22Rv1 (cell line): ENCODE data around the gene TBCB.

ENCODE experiments used
- H3K27ac ChIP-seq: fragments of 450-650 bp; 2 replicates; pipeline ENCODE4 v1.5.1; 2017
- CTCF ChIP-seq: fragments of 450-650 bp; IDR thresholded peaks from 2 replicates; pipeline ENCODE4 v1.5.1; 2017; ENCODE audit warnings: mild to moderate bottlenecking
- ZFX ChIP-seq: fragments of 450-650 bp; IDR thresholded peaks from 2 replicates; pipeline ENCODE4 v1.6.1; 2017; ENCODE audit warnings: antibody characterized with exemption, borderline replicate concordance

Gene TBCB

GRCh38 chr19:36081894-36082293 is 33.4 kb upstream of the TBCB start:
- H3K27ac ChIP-seq: no peak overlapping the region
- no peak for TF ChIP-seq ZFX
- no peak for TF ChIP-seq CTCF

DNA sequence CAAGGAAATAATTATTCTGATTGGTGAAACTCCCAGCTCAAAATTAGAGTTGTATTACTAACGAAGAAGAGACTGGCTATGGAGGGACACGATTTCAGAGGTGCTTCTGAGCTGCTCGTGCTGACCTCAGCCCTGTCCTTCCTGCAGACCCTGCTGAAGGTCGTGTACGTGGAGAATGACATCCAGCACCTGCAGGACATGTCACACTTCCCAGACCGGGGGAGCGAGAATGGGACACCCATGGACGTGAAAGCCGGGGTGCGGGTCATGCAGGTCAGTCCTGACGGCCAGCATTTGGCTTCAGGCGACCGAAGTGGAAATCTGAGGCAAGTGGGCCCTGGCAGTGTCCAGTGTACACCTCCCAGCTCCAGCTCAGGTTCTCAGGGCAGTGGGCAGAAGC is 32.4 kb upstream of the TBCB start:
- TF ChIP-seq ZFX (no peak), CTCF (no peak)
- H3K27ac ChIP-seq: no peak overlapping the region

- TF ChIP-seq ZFX: no peak
- TF ChIP-seq CTCF: no peak
- no peak overlapping the region for H3K27ac ChIP-seq
Measured at GRCh38 chr19:36084231-36085009, 30.8 kb upstream of the TBCB start.

DNA sequence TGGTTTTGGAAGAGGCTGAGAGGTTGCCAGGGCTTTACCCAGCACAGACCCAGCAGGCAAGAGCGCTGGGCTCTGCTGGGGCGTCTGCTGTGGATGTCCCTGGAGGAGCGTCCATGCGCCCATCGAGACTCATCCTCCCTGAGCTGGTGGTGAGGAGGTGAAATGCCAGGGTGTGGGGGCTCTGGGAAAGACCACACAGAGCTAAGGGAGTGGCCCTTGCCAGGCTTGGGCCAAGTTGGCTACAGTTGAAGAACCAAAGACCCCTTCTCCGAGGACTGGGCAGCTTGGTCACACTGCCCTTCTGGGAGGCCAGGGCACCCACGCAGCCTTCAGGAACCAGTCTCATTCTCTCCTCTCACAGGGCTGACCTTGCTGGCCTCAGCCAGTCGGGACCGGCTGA is 28.9 kb upstream of the TBCB start:
- H3K27ac ChIP-seq: no peak overlapping the region
- TF ChIP-seq CTCF: no peak
- no peak for TF ChIP-seq ZFX

DNA sequence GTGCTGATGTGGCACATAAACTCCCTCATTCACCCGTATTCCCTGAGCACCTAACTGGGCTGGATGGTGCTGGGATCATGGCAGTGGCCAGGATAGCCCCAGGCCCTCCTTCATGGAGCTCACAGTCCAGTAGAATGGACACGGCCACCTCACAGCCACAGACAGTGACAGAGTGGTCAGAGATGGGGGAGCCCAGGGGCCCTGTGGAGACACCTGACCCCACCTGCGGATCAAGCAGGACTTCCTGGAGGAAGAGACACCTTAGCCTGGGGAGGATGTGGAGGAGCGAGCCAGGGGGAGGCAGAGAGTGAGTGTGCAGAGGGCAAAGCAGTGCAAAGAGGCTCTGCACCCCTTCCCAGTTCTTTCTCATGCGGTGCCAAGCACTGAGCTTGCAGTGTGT is 25.4 kb upstream of the TBCB start:
- H3K27ac ChIP-seq: no peak overlapping the region
- TF ChIP-seq ZFX: no peak
- no peak for TF ChIP-seq CTCF

GRCh38 chr19:36090910-36091695 is 24.2 kb upstream of the TBCB start:
- no peak overlapping the region for H3K27ac ChIP-seq
- TF ChIP-seq ZFX (no peak), CTCF (no peak)

DNA sequence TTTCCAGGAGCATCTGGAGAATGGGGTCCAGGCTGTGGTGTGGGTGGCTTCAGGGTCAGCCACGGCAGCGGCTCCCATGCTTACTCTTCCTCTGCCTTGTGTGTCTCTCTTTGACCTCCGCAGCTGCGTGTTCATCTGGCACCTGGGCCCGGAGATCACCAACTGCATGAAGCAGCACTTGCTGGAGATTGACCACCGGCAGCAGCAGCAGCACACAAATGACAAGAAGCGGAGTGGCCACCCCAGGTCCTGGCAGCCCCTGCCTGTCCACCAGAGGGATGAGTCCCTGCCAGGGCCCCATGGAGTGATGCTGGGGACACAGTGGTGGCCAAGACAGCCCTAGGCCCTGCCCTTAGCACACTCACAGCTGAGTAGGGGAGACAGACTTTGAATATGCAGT is 22.7 kb upstream of the TBCB start:
- TF ChIP-seq ZFX (no peak), CTCF (no peak)
- H3K27ac ChIP-seq: no peak overlapping the region
